GM18951 (cell line): ENCODE measurements around the gene NXPH4.

Experiments
- POLR2A ChIP-seq: IDR thresholded peaks from 4 replicates; pipeline ENCODE4 v1.6.1; 2011; ENCODE audit warnings: mild to moderate bottlenecking; ENCODE audit not compliant: insufficient read length, insufficient read depth; ENCODE audit errors: extremely low read depth
- in situ Hi-C: fragments of 300-500 bp; cut with MboI; formaldehyde crosslinking; loops from one replicate; pipeline ENCODE4 v1.12.0; 2022; ENCODE audit warnings: low sequenced_read_pairs, mixed read lengths, inconsistent platforms; ENCODE audit not compliant: unreplicated experiment

NXPH4 gene

DNA sequence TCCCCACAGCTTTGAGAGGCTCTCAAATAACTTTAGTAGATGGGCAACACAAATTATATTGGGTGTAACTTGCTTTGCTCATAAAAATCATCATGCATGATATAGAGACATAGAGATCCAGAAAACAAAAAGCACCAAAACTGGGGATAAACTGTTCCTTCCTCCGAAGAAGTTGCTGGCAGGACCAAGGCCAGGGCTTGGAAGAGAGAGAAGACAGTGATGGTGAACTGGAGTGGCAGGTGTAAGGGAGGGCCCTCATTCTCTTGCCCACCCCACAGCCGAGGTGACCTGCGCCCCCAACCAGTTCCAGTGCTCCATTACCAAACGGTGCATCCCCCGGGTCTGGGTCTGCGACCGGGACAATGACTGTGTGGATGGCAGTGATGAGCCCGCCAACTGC is 15.4 kb upstream of the NXPH4 start:
- in situ Hi-C loops: no loop called here
- no peak for TF ChIP-seq POLR2A

DNA sequence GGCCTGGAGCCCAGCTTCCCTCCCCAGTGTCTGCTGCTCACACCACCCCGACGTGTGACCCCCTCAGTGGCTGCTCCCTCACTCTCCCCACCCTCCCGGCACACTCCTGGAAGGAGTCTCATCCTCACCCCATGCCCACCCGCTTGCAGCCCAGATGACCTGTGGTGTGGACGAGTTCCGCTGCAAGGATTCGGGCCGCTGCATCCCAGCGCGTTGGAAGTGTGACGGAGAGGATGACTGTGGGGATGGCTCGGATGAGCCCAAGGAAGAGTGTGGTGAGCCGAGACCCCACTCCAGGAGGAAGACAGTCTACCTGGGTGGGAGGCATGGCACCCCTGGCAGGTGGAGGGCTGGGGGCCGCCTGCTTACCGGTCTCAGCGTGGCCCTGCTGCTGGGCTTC is 15.0 kb upstream of the NXPH4 start:
- no peak for TF ChIP-seq POLR2A
- in situ Hi-C loops: no loop called here

DNA sequence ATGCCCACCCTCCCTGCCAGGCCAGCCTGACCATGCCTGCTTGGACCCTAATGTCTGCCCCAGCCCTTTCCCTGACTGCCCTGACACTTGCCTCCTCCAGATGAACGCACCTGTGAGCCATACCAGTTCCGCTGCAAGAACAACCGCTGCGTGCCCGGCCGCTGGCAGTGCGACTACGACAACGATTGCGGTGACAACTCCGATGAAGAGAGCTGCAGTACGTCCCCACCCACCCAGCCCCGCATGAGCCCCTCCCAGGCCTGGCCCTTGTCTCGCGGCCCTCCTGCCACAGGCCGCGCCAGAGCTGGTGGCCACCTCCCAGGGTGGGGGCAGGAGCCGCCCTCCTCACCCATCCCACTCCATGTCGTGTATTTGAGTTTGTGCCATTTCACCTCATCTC is 14.3 kb upstream of the NXPH4 start:
- in situ Hi-C loops: no loop called here
- no peak for TF ChIP-seq POLR2A

DNA sequence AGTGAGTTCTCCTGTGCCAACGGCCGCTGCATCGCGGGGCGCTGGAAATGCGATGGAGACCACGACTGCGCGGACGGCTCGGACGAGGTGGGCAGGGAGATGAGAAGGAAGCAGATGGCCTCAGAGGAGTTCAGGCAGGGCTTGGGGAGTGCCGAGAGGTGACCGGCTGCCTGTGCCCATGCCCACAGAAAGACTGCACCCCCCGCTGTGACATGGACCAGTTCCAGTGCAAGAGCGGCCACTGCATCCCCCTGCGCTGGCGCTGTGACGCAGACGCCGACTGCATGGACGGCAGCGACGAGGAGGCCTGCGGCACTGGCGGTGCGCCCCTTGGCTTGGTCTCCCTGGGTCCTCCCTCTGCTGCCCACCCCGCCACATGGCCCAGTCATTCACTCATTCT is 13.4 kb upstream of the NXPH4 start:
- in situ Hi-C loops: no loop called here
- TF ChIP-seq POLR2A: no peak

DNA sequence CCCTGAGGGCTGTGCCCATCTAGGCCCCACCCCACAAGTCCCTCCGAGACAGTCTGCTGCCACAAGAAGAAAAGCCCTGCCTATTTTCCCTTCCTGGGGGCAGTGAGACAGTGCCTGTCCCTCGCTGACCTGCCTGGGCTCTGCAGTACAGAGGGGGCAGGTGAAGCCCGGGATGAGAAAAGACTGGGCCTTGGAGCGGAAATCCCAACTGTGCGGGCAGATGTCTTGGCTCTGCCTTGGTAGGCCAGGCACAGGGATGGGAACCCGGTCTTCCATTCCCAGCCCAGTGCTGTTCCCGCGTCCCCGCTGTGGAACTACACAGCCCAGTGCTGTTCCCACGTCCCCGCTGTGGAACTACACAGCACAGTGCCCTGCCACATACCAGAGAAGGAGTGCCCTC is 12.8 kb upstream of the NXPH4 start:
- in situ Hi-C loops: no loop called here
- no peak for TF ChIP-seq POLR2A

DNA sequence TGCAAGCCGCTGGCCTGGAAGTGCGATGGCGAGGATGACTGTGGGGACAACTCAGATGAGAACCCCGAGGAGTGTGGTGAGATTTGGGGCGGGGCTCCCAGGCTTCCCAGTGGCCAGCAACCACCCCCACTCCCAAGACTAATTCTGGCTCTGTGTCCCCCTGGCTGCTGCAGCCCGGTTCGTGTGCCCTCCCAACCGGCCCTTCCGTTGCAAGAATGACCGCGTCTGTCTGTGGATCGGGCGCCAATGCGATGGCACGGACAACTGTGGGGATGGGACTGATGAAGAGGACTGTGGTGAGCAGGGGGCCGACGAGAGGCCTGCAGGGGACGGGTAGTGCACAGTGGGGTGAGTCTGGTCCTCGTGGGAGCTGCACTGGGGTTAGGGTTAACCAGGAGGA is 12.1 kb upstream of the NXPH4 start:
- no peak for TF ChIP-seq POLR2A
- in situ Hi-C loops: no loop called here

DNA sequence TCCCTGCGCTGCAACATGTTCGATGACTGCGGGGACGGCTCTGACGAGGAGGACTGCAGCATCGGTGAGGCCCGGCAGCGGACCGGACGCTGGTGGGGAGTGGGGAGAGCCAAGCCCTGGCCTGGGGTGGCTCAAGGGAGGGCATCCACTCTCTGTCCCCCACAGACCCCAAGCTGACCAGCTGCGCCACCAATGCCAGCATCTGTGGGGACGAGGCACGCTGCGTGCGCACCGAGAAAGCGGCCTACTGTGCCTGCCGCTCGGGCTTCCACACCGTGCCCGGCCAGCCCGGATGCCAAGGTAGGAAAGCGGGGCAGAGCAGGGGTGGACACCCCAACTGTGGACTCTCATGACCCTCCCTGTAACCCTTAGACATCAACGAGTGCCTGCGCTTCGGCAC is 11.4 kb upstream of the NXPH4 start:
- no peak for TF ChIP-seq POLR2A
- in situ Hi-C loops: no loop called here

DNA sequence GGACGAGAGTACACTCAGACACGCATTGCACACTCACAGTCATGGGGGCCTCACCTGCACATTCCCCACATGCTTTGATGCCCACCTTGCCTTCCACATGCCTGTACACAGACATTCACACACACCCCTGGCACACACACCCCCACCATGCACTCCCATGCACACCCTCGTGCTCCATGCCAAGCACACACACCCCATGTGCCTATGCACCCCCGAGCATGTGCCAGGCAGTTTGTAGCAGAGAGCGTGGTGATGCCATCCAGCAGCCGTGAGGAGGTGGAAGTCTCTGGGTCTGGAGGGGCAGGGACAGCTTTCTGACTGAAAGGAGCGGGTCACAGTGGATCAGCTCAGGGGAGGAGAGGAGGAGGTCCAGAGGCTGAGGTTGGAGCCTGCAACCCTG is 10.7 kb upstream of the NXPH4 start:
- in situ Hi-C loops: no loop called here
- TF ChIP-seq POLR2A: no peak

DNA sequence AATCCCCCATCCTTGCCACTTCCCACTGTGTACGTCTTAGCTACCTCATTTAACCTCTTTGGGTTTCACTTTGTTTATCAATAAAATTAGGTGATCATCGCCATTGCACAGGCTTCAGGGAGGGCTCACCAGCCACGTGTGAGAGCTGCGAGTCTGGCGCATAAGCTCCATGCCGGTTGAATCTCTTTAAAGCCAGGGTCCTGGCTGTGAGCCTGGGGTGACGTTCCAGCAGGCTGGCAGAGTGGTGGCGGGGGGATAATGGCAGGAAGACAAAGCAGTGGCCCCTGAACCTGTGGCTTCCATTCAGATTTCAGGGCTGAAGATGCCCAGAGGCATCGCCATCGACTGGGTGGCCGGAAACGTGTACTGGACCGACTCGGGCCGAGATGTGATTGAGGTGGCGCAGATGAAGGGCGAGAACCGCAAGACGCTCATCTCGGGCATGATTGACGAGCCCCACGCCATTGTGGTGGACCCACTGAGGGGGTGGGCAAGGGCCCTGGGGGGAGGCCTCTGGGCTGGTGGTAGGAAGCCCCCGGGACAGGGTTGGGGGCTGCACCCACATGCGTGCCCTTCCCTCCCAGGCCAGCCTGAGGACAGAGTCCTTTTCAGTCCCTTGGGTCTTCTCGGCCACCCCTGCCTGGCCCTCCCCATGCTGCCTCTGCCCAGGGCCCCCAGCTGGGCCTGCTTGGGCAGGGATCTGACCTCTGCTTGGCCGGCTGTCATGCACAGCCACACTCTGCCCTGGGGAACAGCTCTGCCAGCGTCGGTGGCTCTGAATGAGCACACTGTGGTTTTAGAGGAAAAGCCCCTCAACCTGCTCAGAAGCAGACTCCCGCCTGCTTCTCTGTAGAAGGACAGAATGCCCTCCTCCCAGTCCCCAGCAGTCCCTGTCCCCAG is 8.6 kb upstream of the NXPH4 start:
- in situ Hi-C loops: no loop called here
- no peak for TF ChIP-seq POLR2A

DNA sequence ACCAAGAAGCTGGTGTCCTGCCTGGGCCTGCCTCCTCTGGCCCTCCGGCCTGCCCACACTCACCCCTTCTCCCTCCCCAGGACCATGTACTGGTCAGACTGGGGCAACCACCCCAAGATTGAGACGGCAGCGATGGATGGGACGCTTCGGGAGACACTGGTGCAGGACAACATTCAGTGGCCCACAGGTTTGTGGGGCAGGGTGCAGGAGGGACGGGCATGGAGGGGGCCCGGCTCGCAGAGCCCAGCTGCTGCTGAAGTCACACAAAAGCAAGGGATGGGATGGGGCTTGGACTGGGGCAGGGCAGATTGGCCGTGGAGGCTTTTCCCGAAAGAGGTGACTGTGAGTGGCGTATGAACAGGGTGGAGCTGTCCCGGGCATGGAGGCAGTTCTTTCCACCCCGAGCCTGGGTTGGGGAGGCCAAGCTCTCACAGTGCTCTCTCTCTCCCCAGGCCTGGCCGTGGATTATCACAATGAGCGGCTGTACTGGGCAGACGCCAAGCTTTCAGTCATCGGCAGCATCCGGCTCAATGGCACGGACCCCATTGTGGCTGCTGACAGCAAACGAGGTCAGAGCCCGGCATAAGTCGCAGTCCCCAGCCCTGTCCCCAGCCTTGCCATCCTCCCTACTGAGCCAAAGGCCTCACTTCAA is 7.8 kb upstream of the NXPH4 start:
- in situ Hi-C loops: no loop called here
- no peak for TF ChIP-seq POLR2A

DNA sequence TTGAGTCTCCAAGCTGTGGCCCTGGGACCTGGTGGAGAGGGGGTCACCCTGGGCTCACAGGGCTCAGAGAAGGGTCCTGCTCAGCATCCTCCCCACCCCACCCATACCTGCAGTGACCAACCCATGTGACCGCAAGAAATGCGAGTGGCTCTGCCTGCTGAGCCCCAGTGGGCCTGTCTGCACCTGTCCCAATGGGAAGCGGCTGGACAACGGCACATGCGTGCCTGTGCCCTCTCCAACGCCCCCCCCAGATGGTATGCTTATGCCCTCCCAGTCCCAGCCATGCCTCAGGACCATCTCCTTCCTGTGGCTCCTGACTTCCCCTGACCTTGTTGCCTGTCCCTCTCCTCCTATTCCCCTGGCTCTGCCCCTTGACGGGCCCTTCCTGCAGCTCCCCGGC is 6.7 kb upstream of the NXPH4 start:
- no peak for TF ChIP-seq POLR2A
- in situ Hi-C loops: no loop called here

DNA sequence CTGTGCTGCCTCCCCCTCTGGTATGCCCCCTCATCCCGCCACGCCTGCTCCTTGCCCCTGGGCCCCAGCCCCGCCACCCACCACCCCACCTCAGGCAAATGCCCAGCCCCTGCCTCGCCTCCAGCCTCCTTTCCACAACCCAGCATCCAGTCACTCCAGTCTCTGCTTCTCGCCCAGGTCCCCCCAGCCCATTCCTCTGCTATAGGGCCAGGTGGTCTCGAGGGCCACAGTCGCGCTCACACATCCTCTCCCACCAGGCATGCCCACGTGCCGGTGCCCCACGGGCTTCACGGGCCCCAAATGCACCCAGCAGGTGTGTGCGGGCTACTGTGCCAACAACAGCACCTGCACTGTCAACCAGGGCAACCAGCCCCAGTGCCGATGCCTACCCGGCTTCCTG is 6.1 kb upstream of the NXPH4 start:
- TF ChIP-seq POLR2A: no peak
- in situ Hi-C loops: no loop called here

DNA sequence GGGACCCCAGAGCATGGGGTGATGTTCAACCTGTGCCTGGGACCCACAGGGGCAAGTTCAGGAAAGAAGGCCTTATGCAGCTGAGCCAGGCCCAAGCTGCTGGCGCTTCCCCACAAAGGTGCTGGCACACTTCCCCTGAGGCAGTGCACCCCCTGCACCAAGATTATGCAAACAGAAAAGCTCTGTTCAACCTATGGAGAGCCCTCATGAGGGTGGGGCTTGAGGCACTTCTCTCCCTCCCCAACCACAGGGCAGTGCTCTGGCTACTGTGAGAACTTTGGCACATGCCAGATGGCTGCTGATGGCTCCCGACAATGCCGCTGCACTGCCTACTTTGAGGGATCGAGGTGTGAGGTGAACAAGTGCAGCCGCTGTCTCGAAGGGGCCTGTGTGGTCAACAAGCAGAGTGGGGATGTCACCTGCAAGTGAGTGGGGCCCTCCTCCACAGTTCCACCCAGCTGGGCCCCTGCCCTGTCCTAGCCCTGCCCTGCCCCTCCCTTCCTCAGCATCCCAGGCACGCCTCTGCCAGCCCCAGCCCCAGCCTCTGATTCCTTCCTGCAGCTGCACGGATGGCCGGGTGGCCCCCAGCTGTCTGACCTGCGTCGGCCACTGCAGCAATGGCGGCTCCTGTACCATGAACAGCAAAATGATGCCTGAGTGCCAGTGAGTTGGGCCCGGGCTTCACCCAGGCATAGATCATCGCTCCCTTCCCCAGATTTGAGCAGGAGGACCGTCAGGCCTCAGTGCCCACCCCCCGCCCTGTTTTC is 5.5 kb upstream of the NXPH4 start:
- TF ChIP-seq POLR2A: no peak
- in situ Hi-C loops: no loop called here

DNA sequence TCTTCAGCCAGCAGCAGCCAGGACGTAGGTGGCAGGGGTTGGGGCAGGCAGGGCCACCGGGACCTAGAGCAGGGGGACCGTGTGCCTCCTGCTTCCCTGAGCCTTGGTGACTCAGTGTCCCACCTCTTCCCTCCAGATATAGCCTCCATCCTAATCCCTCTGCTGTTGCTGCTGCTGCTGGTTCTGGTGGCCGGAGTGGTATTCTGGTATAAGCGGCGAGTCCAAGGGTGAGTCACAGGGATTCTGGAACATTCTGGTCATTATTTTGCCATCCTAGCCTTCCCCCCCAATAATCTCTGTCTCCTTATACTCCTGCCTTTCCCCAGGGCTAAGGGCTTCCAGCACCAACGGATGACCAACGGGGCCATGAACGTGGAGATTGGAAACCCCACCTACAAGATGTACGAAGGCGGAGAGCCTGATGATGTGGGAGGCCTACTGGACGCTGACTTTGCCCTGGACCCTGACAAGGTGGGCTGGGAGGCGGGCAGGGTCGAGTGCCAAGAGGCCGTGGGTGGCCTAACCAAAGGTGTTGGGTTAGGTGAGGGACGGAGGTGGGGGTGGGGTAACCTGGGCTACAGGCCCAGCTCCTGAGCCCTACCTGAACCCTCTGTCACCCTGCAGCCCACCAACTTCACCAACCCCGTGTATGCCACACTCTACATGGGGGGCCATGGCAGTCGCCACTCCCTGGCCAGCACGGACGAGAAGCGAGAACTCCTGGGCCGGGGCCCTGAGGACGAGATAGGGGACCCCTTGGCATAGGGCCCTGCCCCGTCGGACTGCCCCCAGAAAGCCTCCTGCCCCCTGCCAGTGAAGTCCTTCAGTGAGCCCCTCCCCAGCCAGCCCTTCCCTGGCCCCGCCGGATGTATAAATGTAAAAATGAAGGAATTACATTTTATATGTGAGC is 4.5 kb upstream of the NXPH4 start:
- TF ChIP-seq POLR2A: no peak
- in situ Hi-C loops: no loop called here
